Parathyroid adenoma (tissue), 2 donors: ENCODE data around the gene RIN3.

Experiments
- H2AFZ ChIP-seq: fragments of 300-600 bp; sonication (generic); one replicate; pipeline ENCODE4 v1.7.0; 2017; ENCODE audit warnings: antibody characterized with exemption, mild to moderate bottlenecking
- H3K27ac ChIP-seq: fragments of 300-600 bp; sonication (generic); one replicate; pipeline ENCODE4 v1.7.0; 2017
- H3K27me3 ChIP-seq: fragments of 300-600 bp; sonication (generic); one replicate; pipeline ENCODE4 v1.7.0; 2017; ENCODE audit warnings: low read length; ENCODE audit not compliant: control insufficient read depth, insufficient read depth
- H3K36me3 ChIP-seq: fragments of 300-600 bp; sonication (generic); one replicate; pipeline ENCODE4 v1.7.0; 2017; ENCODE audit warnings: low read length; ENCODE audit not compliant: control insufficient read depth, insufficient read depth
- H3K4me1 ChIP-seq: fragments of 300-600 bp; sonication (generic); one replicate; pipeline ENCODE4 v1.7.0; 2017; ENCODE audit warnings: control low read depth
- H3K4me2 ChIP-seq: fragments of 300-600 bp; sonication (generic); one replicate; pipeline ENCODE4 v1.7.0; 2017; ENCODE audit warnings: low read length
- H3K4me3 ChIP-seq: fragments of 300-600 bp; sonication (generic); one replicate; pipeline ENCODE4 v1.7.0; 2017; ENCODE audit warnings: low read depth, low read length
- H3K79me2 ChIP-seq: fragments of 300-600 bp; sonication (generic); one replicate; pipeline ENCODE4 v1.7.0; 2017; ENCODE audit warnings: control low read depth
- H3K9ac ChIP-seq: fragments of 300-600 bp; sonication (generic); one replicate; pipeline ENCODE4 v1.7.0; 2017; ENCODE audit warnings: mild to moderate bottlenecking
- H3K9me3 ChIP-seq: fragments of 300-600 bp; sonication (generic); one replicate; pipeline ENCODE4 v1.7.0; 2017; ENCODE audit warnings: low read length; ENCODE audit not compliant: control insufficient read depth
- TF ChIP-seq, protein P1 (sequence below): fragments of 300-600 bp; sonication (generic); IDR thresholded peaks from one replicate; pipeline ENCODE4 v1.7.0; 2017; ENCODE audit warnings: antibody characterized with exemption, mild to moderate bottlenecking
- donor health status: primary hyperparathyroidism.

RIN3 gene

DNA sequence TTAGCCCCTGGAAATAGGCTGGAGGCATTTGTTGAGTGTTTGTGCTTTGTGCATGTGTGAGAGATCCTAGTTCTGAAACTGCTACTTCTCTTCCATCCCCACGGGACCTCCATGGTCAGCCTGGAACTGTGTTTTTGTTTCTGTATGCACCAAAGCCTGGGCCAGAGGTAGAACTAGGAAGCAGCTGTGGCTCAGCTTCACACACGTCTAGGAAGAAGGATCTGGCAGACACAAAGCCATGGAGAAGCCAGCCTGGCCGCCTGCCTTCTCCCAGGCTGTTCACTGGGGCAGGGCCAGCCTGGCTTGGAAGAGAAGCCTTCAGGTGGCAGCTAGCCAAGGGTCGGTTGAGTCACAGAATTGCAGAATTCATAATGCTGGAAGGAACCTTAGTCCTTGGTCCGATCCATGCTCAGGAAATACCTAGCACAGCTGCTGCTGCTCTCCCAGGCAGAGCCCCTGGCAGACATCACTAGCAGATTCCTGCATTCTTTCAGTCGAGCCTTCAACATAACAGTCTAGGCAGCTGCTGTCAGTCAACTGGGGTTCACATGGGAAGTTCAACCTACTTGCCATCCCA is 27.0 kb downstream of the RIN3 start:
- no peaks in the 10 kb centered on the region for H3K4me1 ChIP-seq
- H3K4me2 ChIP-seq, result no peak overlapping the region
- no peak overlapping the region for H3K9ac ChIP-seq
- H3K4me3 ChIP-seq, result no peak overlapping the region
- no peak overlapping the region for H2AFZ ChIP-seq
- H3K36me3 ChIP-seq, result no peaks in the 10 kb centered on the region
- H3K27ac ChIP-seq, result peak overlapping the region; percentile 24
- no peaks in the 10 kb centered on the region for H3K27me3 ChIP-seq
- no peaks in the 10 kb centered on the region for H3K9me3 ChIP-seq
- TF ChIP-seq, protein P1, sequence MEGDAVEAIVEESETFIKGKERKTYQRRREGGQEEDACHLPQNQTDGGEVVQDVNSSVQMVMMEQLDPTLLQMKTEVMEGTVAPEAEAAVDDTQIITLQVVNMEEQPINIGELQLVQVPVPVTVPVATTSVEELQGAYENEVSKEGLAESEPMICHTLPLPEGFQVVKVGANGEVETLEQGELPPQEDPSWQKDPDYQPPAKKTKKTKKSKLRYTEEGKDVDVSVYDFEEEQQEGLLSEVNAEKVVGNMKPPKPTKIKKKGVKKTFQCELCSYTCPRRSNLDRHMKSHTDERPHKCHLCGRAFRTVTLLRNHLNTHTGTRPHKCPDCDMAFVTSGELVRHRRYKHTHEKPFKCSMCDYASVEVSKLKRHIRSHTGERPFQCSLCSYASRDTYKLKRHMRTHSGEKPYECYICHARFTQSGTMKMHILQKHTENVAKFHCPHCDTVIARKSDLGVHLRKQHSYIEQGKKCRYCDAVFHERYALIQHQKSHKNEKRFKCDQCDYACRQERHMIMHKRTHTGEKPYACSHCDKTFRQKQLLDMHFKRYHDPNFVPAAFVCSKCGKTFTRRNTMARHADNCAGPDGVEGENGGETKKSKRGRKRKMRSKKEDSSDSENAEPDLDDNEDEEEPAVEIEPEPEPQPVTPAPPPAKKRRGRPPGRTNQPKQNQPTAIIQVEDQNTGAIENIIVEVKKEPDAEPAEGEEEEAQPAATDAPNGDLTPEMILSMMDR, result no peak
- peaks cover 2% of the 10 kb centered on the region for H3K79me2 ChIP-seq

DNA sequence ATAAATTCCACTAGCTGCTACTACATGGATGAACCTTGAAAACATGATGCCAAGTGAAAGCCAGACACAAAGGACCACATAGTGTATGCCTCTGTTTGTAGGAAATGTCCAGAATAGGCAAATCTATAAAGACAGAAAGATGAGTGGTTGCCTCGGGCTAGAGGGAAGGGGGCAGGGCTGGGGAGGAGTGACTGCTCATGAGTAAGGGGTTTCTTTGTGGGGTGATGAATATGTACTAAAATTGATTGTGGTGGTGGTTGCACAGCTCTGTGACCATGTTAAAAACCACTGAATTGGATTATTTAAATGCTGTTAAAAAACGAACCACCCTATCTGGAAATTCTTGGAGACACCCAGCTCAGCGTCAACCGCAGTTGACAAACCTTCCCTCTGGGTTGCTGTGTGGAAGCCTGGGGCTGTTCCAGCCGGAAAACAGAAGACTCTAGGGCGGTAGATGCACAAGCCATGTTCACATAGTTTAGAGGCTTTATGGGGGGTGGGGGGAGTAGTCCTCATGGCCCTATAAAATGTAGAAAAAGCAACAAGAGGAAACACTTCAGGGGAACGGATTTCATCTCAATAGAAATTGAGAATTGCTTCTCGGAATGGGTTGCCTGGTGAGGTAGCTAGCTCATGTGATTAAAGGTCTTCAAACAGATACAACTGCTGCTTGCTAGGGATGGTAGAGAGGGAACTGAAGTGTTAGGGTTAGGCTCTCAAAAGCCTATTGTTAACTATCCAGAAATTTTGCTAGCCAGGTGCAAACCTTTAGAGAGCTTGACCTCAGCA is 29.4 kb downstream of the RIN3 start:
- H3K27me3 ChIP-seq, result no peaks in the 10 kb centered on the region
- H3K9ac ChIP-seq, result no peak overlapping the region
- H3K9me3 ChIP-seq, result no peaks in the 10 kb centered on the region
- no peaks in the 10 kb centered on the region for H3K36me3 ChIP-seq
- no peak overlapping the region for H2AFZ ChIP-seq
- H3K27ac ChIP-seq, result no peak overlapping the region
- H3K4me3 ChIP-seq, result no peak overlapping the region
- TF ChIP-seq, protein P1, result no peak
- H3K79me2 ChIP-seq, result peaks cover 2% of the 10 kb centered on the region
- H3K4me2 ChIP-seq, result no peak overlapping the region
- H3K4me1 ChIP-seq, result no peaks in the 10 kb centered on the region

DNA sequence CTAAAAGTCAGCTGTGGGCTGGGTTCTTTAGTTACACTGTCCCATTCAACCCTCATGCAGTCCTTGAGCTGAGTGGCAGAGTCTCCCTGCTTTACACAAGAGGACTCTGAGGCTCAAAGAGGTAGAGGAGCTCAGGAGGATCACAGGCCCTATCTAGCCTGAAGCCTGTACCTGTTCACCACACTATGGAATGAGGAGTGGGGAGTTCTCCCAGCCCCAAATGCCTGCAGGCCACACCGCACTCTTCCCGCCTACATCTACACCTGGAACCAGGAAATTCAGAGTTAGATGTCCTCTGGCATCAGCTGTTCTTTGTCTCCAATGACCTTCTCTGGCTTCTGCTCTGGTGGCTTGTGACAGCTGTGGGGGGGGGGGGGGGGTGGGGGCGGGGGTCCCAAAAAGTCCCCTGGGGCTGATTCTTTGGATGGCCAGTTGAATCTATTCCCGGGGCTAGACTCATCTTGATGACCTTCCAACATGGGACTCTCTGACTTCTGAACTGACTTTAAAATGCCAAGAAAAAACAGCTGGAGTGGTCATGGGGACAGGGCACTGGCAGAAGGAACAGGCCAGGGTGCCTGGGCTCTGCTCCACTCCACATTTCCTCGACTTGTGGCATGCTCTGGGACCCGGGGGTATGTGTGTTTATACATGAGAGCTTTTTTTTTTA is 30.6 kb downstream of the RIN3 start:
- no peak overlapping the region for H3K27ac ChIP-seq
- TF ChIP-seq, protein P1, result no peak
- H3K36me3 ChIP-seq, result no peaks in the 10 kb centered on the region
- no peaks in the 10 kb centered on the region for H3K27me3 ChIP-seq
- no peaks in the 10 kb centered on the region for H3K4me1 ChIP-seq
- no peak overlapping the region for H3K4me2 ChIP-seq
- H3K79me2 ChIP-seq, result no peaks in the 10 kb centered on the region
- H3K4me3 ChIP-seq, result no peak overlapping the region
- no peak overlapping the region for H3K9ac ChIP-seq
- no peak overlapping the region for H2AFZ ChIP-seq
- H3K9me3 ChIP-seq, result no peaks in the 10 kb centered on the region

DNA sequence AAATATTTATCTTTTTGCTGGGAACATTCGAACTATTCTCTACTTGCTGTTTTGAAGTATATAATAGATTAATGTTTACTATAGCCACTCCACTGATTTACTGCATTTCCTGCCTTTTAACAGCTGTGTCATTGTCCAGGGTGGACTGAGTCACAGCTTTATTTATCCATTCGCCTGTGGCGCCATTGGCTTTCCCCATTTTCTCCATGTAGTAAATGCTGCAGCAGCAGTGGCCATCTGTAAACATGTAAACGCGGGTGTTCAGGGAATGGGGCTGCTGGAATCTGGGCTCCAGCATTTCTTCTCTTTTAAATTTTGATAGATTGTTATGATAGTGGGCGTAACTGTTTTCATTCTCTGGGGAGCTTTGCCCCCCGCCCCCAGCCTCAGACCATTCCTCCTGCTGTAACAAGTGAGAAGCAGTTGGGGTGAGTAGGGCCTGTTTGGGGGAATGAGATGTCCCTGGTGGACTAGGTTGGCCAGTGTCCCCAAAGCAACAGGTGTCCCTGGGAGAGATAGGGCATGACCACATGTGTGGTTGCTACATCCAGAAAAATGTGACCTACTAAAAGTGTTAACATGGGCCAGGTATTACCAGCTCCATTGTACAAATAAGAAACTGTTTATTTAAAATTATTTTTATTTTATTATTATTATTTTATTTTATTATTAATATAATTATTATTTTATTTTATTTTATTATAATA is 32.9 kb downstream of the RIN3 start:
- Histone ChIP-seq H3K4me3 (no peak overlapping the region), H2AFZ (no peak overlapping the region), H3K4me1 (peaks cover 7% of the 10 kb centered on the region), H3K79me2 (peaks cover under 1% of the 10 kb centered on the region), H3K9ac (no peak overlapping the region), H3K9me3 (no peaks in the 10 kb centered on the region), H3K27me3 (no peaks in the 10 kb centered on the region), H3K4me2 (no peak overlapping the region), H3K27ac (no peak overlapping the region), H3K36me3 (no peaks in the 10 kb centered on the region)
- TF ChIP-seq, protein P1, result no peak
